Measurements from ENCODE around the gene MSH5.

The MSH5 gene

GRCh38 chr6:31713465-31713864, 26.3 kb upstream of the MSH5 start:
- no peak for DNase-seq

GRCh38 chr6:31713991-31714684, 25.7 kb upstream of the MSH5 start:
- DNase-seq = no peak

GRCh38 chr6:31715022-31715958, 24.5 kb upstream of the MSH5 start, which contains the start of gene LY6G6D:
LY6G6D (plus strand) TSS chr6:31715348; CDS start chr6:31715356, 8 bp downstream.
- DNase-seq = no peak

- no peak for DNase-seq
These were observed 22.1 kb upstream of the MSH5 start for GRCh38 chr6:31717499-31718222.

GRCh38 chr6:31718265-31718664, 21.5 kb upstream of the MSH5 start:
- DNase-seq = no peak

GRCh38 chr6:31719001-31719400, 20.8 kb upstream of the MSH5 start:
- DNase-seq = no peak

GRCh38 chr6:31720196-31720770, 19.5 kb upstream of the MSH5 start:
- no peak for DNase-seq

- no peak for DNase-seq
These were observed 18.3 kb upstream of the MSH5 start, which contains the start of gene LY6G6C for GRCh38 chr6:31721351-31722020. LY6G6C (minus strand) TSS chr6:31721746; CDS start chr6:31721679, 67 bp downstream.

GRCh38 chr6:31722173-31722572, 17.6 kb upstream of the MSH5 start:
- DNase-seq = no peak

- DNase-seq = no peak
These were observed 16.4 kb upstream of the MSH5 start, which contains the start of gene MPIG6B for GRCh38 chr6:31723245-31723979. MPIG6B (plus strand) TSS chr6:31723373; CDS start chr6:31723384, 11 bp downstream.

- DNase-seq = no peak
These were observed 15.7 kb upstream of the MSH5 start for GRCh38 chr6:31723980-31724691.

- no peak for DNase-seq
These were observed 14.1 kb upstream of the MSH5 start for GRCh38 chr6:31725502-31726350.

GRCh38 chr6:31727034-31727716, 12.6 kb upstream of the MSH5 start:
- DNase-seq = no peak

GRCh38 chr6:31727717-31728671, 11.8 kb upstream of the MSH5 start:
- no peak for DNase-seq

GRCh38 chr6:31728767-31729514, 10.9 kb upstream of the MSH5 start, which contains the start of gene DDAH2:
DDAH2 (minus strand) TSS chr6:31729299; CDS start chr6:31729161, 138 bp downstream.
- DNase-seq = no peak

GRCh38 chr6:31729515-31729978, 10.3 kb upstream of the MSH5 start:
- DNase-seq = peak; percentile 93

Measured in left hindlimb (tissue), 1 donor.